HG03175 (cell line): ENCODE results near the gene CDK5RAP2.
"Not testable (repeated sequence)": the region's sequence is repeated elsewhere in the genome, so short reads cannot be mapped to it uniquely, and the experiment has no call there.

ENCODE experiments used
- ATAC-seq: cut with Tn5 transposase; IDR thresholded peaks from one replicate; pipeline ENCODE4 v1.9.1; 2021; ENCODE audit warnings: mild to moderate bottlenecking, moderate library complexity; ENCODE audit not compliant: unreplicated experiment

The CDK5RAP2 gene

DNA sequence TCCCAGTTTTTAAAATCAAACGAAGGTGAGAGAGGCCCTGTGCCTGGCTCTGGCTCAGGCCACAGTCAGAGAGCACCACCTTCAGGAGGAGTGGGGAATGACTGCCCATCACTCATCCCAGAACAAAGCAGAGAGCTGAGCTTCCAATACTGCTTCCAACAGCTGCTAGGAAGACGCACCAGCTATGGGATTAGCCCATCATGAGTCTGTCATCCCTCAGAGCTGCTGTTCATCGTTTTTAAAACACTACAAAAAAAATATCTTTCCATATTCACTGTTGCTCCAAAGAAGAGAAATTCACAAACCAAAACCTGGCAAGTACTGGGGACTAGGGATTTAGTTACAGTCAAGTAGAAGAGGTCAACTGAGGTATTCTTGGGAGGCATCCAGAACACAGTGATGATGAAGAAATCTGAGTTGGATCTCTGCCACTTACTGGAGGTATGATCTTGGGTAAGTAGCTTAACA is 102.4 kb downstream of the CDK5RAP2 start:
- ATAC-seq: no peak

GRCh38 chr9:120475341-120475740 is 104.6 kb downstream of the CDK5RAP2 start:
- no peak for ATAC-seq

GRCh38 chr9:120474591-120475243 is 105.2 kb downstream of the CDK5RAP2 start:
- no peak for ATAC-seq

DNA sequence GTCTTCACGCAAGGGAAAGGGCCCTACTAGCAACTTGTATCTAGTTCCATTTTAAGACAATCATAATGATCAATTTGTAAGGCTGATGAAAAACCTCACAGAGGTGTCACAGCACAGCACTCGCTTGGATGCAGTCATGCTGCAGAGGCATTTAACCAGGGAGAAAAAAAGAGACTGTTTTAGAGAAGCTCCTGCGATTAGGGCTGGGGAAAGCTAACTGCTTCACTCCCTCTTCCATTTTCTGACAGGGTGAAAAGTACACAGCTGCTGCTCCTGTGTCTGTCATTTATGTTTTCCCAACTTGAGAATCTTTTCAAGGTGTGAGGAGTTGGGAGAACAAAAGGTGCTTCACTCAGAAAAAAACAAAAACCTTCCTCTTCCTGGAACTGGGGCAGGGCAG is 106.4 kb downstream of the CDK5RAP2 start:
- ATAC-seq: no peak

DNA sequence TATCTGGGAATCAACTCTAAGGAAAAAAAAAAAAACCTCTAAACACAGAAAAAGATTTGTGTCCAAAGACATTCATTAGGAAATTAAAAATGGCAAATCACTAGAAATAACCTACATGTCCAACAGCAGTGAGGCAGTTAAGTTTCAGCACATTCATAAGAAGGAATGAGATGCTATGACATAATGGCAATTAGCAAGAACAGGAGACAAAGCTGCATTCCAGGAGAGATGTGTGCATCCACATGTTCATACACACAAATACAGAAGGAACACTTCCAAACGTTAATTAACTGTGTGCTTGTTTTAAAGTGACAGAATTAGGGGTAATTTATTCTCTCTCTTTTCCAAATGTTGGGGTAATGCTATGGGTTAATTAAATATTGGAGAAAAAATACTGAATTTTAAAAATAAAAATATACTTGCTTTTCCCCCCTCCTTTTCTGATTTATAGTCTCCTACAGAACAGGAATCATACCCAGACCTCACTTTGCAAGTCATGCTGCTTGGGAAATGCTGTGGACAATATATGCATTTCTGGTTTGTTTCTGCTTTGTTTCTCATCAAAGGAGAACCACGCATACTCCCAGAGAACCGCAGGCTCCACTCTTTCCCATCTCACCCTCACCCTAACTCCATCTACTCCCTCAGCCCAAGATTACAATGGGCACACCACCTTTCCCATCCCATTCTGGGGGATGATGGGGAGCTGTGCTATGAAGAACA is 114.1 kb downstream of the CDK5RAP2 start:
- no peak for ATAC-seq

DNA sequence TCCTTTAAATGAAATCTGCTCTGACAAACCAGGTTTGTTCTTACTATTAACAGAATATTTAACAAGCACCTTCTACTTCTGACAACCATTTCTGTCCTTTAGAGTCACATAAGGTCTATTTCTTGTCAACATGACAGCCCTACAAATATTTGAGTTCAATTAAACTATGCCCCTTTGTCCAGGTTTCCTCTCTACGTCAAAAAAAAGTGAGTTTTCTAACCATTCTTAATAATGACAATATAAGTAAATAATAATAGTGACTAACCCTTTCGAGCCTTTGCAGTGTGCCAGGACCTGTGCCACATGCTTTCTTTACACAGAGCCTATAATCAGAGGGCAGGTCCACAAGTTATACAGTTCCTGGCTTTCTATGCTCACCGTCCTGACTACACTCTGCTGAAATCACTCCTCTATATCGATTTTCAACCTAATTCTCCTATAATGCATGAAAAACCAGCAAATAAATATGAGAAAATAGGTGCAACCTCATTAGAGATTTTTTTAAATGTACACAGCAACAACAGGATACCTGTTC is 115.0 kb downstream of the CDK5RAP2 start:
- no peak for ATAC-seq

GRCh38 chr9:120464176-120464886 is 115.6 kb downstream of the CDK5RAP2 start:
- ATAC-seq: no peak

GRCh38 chr9:120463765-120464164 is 116.2 kb downstream of the CDK5RAP2 start:
- no peak for ATAC-seq

DNA sequence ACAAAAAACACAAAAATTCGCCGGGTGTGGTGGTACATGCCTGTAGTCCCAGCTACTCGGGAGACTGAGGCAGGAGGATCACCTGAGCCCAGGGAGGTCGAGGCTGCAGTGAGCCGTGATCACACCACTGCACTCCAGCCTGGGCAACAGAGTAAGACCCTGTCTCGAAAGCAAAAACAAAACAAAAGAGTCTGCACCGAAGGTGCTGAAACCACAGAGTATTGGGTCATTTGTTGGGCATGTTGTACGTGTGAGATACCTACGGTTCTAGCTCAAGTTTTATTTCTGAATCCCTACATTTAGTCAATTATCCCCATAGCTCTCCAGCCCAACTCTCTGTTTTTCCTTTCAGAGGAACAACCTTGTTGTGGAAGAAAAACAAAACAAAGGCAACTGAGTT is 118.3 kb downstream of the CDK5RAP2 start:
- not testable (repeated sequence) for ATAC-seq

DNA sequence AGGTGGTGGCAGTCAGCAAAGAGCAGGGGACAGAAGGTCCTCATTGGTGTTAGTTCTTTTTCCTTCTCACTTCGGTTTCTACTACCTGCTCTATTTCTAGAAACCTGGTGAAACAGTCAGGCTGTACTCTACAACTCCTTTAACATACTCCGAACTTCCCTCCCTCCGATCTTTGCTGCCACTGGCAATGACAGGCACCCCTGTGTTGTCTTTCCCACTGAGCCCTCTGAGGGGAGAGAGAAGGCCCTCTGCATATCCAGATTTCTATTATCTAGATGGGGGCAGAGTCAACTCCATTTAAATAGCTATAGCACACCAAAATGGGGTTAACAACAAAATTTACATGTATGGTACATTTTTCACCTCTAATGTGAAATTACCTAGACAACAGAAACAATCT is 123.7 kb downstream of the CDK5RAP2 start:
- no peak for ATAC-seq

DNA sequence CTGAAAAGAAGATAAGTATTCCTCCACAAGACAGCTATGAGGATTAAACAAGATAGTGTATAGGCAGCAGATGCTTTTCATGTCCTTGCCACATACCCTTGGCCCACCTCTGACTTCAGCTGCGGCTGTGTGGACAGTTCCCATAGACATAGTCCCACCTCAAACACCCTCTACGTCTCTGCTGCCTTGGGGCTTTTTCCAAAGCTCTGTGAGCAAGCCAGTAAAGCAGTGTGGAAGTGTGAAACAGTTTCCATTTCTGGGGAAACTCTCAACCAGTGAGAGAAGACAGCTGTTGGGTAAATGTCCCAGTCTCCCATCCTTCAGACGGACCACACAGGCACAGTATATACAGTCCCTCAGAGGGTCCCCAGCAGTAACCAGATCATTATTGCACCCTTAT is 125.5 kb downstream of the CDK5RAP2 start:
- ATAC-seq: no peak

GRCh38 chr9:120453792-120454191 is 126.2 kb downstream of the CDK5RAP2 start:
- no peak for ATAC-seq

DNA sequence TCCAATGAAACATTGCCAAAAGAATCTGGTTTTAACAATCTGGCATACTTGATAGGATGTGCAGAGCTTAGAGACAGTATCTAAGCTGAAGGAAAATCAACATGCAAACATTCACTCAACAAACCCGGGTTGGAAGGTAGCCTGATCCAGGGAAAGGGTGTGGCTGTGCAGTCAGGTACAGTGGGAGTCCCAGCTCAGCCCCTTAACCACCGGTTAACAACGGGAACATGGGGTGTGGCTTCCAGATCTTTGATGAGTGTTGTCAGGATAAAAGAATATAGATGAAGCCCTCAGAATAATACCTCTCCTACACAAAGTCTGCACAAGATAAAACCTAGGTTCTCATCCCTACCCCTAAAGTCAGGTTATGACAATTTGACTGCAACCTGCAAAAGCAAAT is 127.3 kb downstream of the CDK5RAP2 start:
- no peak for ATAC-seq

- ATAC-seq: no peak
These were observed 129.1 kb downstream of the CDK5RAP2 start for GRCh38 chr9:120450916-120451315.

GRCh38 chr9:120449566-120449965 is 130.4 kb downstream of the CDK5RAP2 start:
- no peak for ATAC-seq

GRCh38 chr9:120447959-120448500 is 131.9 kb downstream of the CDK5RAP2 start:
- no peak for ATAC-seq

DNA sequence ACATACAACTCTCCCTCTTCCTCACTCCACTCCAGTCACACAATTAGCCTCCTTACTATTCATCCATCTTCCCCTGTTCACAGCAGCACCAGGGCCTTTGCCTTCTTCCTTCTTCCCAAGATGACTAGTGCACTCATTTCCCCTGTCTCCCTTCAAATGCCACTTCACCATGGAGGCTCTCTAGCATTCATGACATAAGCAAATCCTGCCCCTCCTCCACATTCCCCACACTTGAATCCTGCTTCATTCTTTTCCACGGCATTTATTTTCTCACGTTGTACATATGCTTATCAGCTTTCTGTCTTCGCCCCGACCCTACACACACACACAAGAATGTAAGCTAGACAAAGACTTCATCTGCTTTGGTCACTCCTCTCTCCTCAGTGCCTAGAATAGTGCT is 133.3 kb downstream of the CDK5RAP2 start:
- no peak for ATAC-seq

GRCh38 chr9:120443976-120444375 is 136.0 kb downstream of the CDK5RAP2 start:
- ATAC-seq: no peak

- no peak for ATAC-seq
These were observed 136.5 kb downstream of the CDK5RAP2 start for GRCh38 chr9:120443489-120443888.

DNA sequence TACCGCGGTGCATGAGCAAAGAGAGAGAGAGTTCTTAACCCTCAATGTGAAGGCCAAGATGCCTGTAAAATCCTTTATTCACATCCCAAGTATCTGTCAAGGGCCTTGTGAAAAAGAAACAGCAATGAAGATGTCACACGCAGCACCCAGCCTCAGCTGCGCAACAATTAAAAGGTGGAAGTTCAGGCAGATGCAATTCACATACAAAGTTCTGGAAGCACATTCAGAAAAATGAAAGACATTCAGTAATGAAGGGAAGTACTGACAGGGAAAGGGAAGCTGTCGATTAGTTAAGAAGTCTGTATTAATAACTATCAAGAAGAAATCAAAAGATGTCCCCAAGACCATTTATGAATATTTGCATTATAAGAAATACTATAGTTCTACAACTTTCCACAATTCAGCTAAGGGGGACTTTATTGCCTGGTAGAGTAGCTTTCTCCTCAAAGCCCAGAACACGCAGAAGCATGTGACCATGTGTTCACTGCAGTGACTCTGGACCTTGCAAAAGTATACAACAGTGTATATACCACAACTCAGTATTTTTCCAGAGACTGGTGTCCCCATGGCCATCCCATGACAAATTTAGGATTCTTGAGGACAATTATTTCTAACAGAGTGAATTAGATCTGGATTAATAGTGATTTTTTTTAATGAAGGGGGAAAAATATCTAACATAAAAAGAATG is 137.5 kb downstream of the CDK5RAP2 start:
- no peak for ATAC-seq
